Measurements from ENCODE around the gene PIGK.

DNA sequence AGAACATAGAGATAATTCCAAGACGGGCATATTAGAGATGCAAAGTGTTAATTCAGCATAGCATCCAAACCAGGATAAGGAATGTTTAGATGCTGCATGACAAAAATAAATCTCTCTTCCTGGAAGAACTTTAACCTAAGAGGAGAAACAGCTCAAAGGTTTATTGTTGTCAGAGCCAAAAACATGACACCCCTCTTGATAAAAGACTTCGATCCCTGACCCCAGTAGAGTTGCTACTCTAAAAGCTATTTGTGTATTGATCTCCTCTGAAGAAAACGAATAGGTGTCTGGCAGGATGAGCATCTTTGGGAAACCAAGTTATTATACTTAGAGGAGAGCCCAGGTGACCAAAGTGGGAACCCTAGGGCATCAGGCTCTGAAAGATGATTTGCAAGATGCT, 158.1 kb downstream of the PIGK start:
- no peak for TF ChIP-seq CTCF (IDR thresholded peaks at IDR 0.05; ENCODE audit: low read length)
- no peak for TF ChIP-seq EZH2 (IDR thresholded peaks at IDR 0.05; ENCODE audit: borderline replicate concordance, low read length)
